ENCODE results near the gene TIAM1.

The TIAM1 gene

GRCh38 chr21:31343680-31344480 lies at the start of gene TIAM1:
Gene TIAM1, minus strand, starts transcription at chr21:31344261. Its CDS starts 77,289 bp downstream, at chr21:31266972.
- DNase-seq: no peak

GRCh38 chr21:31387560-31388186 lies 43.6 kb upstream of the TIAM1 start:
- DNase-seq: no peak

- no peak for DNase-seq
Observed at GRCh38 chr21:31386006-31386405, 41.9 kb upstream of the TIAM1 start.

- DNase-seq: no peak
Observed at GRCh38 chr21:31383770-31384169, 39.7 kb upstream of the TIAM1 start.

- DNase-seq: no peak
Observed at GRCh38 chr21:31382060-31382459, 38.0 kb upstream of the TIAM1 start.

GRCh38 chr21:31376301-31376700 lies 32.2 kb upstream of the TIAM1 start:
- no peak for DNase-seq

GRCh38 chr21:31374395-31374794 lies 30.3 kb upstream of the TIAM1 start:
- DNase-seq: no peak

- DNase-seq: no peak
Observed at GRCh38 chr21:31372471-31372765, 28.4 kb upstream of the TIAM1 start.

GRCh38 chr21:31371715-31372470 lies 27.8 kb upstream of the TIAM1 start:
- DNase-seq: no peak

GRCh38 chr21:31370893-31371544 lies 27.0 kb upstream of the TIAM1 start:
- DNase-seq: no peak

- DNase-seq: no peak
Observed at GRCh38 chr21:31370281-31370892, 26.3 kb upstream of the TIAM1 start.

GRCh38 chr21:31368361-31368760 lies 24.3 kb upstream of the TIAM1 start:
- no peak for DNase-seq

- no peak for DNase-seq
Observed at GRCh38 chr21:31367801-31368200, 23.7 kb upstream of the TIAM1 start.

GRCh38 chr21:31366825-31367224 lies 22.8 kb upstream of the TIAM1 start:
- DNase-seq: no peak

- no peak for DNase-seq
Observed at GRCh38 chr21:31364253-31364945, 20.3 kb upstream of the TIAM1 start.

- DNase-seq: no peak
Observed at GRCh38 chr21:31363720-31364119, 19.7 kb upstream of the TIAM1 start.

GRCh38 chr21:31360717-31361116 lies 16.7 kb upstream of the TIAM1 start:
- DNase-seq: no peak

- DNase-seq: no peak
Observed at GRCh38 chr21:31358158-31358557, 14.1 kb upstream of the TIAM1 start.

GRCh38 chr21:31356440-31356839 lies 12.4 kb upstream of the TIAM1 start:
- no peak for DNase-seq

GRCh38 chr21:31354604-31355443 lies 10.8 kb upstream of the TIAM1 start:
- peak; percentile 52 for DNase-seq

GRCh38 chr21:31354122-31354521 lies 10.1 kb upstream of the TIAM1 start:
- no peak for DNase-seq

All from activated CD4-positive, CD25-positive, alpha-beta regulatory T cell treated with anti-CD3 and anti-CD28 coated beads, Interleukin-2, amount 50 U/mL, for 72 hours (primary cell).